Parathyroid adenoma (tissue), 2 donors: ENCODE data around the gene SPEG.

ENCODE experiments used
- H2AFZ ChIP-seq: fragments of 300-600 bp; sonication (generic); one replicate; pipeline ENCODE4 v1.7.0; 2017; ENCODE audit warnings: antibody characterized with exemption, mild to moderate bottlenecking
- H3K27ac ChIP-seq: fragments of 300-600 bp; sonication (generic); one replicate; pipeline ENCODE4 v1.7.0; 2017
- H3K27me3 ChIP-seq: fragments of 300-600 bp; sonication (generic); one replicate; pipeline ENCODE4 v1.7.0; 2017; ENCODE audit warnings: low read length; ENCODE audit not compliant: control insufficient read depth, insufficient read depth
- H3K36me3 ChIP-seq: fragments of 300-600 bp; sonication (generic); one replicate; pipeline ENCODE4 v1.7.0; 2017; ENCODE audit warnings: low read length; ENCODE audit not compliant: control insufficient read depth, insufficient read depth
- H3K4me1 ChIP-seq: fragments of 300-600 bp; sonication (generic); one replicate; pipeline ENCODE4 v1.7.0; 2017; ENCODE audit warnings: control low read depth
- H3K4me2 ChIP-seq: fragments of 300-600 bp; sonication (generic); one replicate; pipeline ENCODE4 v1.7.0; 2017; ENCODE audit warnings: low read length
- H3K4me3 ChIP-seq: fragments of 300-600 bp; sonication (generic); one replicate; pipeline ENCODE4 v1.7.0; 2017; ENCODE audit warnings: low read depth, low read length
- H3K79me2 ChIP-seq: fragments of 300-600 bp; sonication (generic); one replicate; pipeline ENCODE4 v1.7.0; 2017; ENCODE audit warnings: control low read depth
- H3K9ac ChIP-seq: fragments of 300-600 bp; sonication (generic); one replicate; pipeline ENCODE4 v1.7.0; 2017; ENCODE audit warnings: mild to moderate bottlenecking
- H3K9me3 ChIP-seq: fragments of 300-600 bp; sonication (generic); one replicate; pipeline ENCODE4 v1.7.0; 2017; ENCODE audit warnings: low read length; ENCODE audit not compliant: control insufficient read depth
- TF ChIP-seq, protein P1 (sequence below): fragments of 300-600 bp; sonication (generic); IDR thresholded peaks from one replicate; pipeline ENCODE4 v1.7.0; 2017; ENCODE audit warnings: antibody characterized with exemption, mild to moderate bottlenecking
- donor health status: primary hyperparathyroidism.

The SPEG gene

GRCh38 chr2:219505585-219505984, 70.9 kb downstream of the SPEG start:
- peaks cover 9% of the 10 kb centered on the region for H3K4me1 ChIP-seq
- H3K9ac ChIP-seq = no peak overlapping the region
- TF ChIP-seq, protein P1, sequence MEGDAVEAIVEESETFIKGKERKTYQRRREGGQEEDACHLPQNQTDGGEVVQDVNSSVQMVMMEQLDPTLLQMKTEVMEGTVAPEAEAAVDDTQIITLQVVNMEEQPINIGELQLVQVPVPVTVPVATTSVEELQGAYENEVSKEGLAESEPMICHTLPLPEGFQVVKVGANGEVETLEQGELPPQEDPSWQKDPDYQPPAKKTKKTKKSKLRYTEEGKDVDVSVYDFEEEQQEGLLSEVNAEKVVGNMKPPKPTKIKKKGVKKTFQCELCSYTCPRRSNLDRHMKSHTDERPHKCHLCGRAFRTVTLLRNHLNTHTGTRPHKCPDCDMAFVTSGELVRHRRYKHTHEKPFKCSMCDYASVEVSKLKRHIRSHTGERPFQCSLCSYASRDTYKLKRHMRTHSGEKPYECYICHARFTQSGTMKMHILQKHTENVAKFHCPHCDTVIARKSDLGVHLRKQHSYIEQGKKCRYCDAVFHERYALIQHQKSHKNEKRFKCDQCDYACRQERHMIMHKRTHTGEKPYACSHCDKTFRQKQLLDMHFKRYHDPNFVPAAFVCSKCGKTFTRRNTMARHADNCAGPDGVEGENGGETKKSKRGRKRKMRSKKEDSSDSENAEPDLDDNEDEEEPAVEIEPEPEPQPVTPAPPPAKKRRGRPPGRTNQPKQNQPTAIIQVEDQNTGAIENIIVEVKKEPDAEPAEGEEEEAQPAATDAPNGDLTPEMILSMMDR = no peak
- H3K9me3 ChIP-seq = no peaks in the 10 kb centered on the region
- H3K4me2 ChIP-seq = no peak overlapping the region
- no peaks in the 10 kb centered on the region for H3K79me2 ChIP-seq
- H3K27ac ChIP-seq = no peak overlapping the region
- no peak overlapping the region for H3K4me3 ChIP-seq
- peaks cover 2% of the 10 kb centered on the region for H3K27me3 ChIP-seq
- no peak overlapping the region for H2AFZ ChIP-seq
- H3K36me3 ChIP-seq = no peaks in the 10 kb centered on the region

DNA sequence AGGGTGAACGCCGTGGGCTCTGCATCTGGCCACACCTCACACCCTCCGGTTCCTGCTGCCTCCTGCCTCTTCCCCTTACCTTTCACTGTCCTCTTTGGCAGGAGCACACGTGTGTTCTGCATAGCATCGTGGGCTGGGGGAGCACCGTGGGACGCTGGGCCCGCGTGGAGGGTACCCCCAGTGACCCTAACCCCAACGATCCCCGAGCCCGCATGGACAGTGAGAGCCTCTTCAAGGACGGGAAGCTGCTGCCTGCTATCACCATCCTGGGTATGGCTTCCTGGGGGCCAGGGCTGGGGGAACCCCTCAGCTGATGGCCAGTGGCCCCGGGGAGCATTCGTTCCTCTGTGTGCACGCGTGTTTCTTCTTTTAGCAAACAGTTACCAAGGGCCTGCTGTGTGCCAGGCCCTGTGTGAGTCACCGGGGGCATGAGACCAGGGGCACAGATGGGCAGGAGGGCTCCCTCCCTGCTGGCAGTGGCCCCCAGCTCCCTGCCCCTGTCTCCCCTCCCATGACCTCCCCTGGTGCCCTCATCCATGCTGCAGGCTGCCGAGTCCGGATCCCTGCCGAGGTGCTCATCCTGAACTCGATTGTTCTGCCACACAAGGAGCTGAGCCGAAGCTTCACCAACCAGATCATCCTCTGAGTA, 71.6 kb downstream of the SPEG start:
- no peak overlapping the region for H2AFZ ChIP-seq
- H3K4me1 ChIP-seq = peaks cover 8% of the 10 kb centered on the region
- TF ChIP-seq, protein P1 = no peak
- H3K9ac ChIP-seq = no peak overlapping the region
- no peak overlapping the region for H3K4me2 ChIP-seq
- peaks cover 6% of the 10 kb centered on the region for H3K27me3 ChIP-seq
- H3K9me3 ChIP-seq = no peaks in the 10 kb centered on the region
- H3K4me3 ChIP-seq = no peak overlapping the region
- no peaks in the 10 kb centered on the region for H3K36me3 ChIP-seq
- no peak overlapping the region for H3K27ac ChIP-seq
- H3K79me2 ChIP-seq = no peaks in the 10 kb centered on the region

GRCh38 chr2:219506802-219507526, 72.3 kb downstream of the SPEG start:
- no peak overlapping the region for H2AFZ ChIP-seq
- H3K36me3 ChIP-seq = no peaks in the 10 kb centered on the region
- no peaks in the 10 kb centered on the region for H3K9me3 ChIP-seq
- TF ChIP-seq, protein P1 = no peak
- H3K27me3 ChIP-seq = peaks cover 6% of the 10 kb centered on the region
- H3K9ac ChIP-seq = no peak overlapping the region
- H3K27ac ChIP-seq = no peak overlapping the region
- H3K4me1 ChIP-seq = peaks cover 8% of the 10 kb centered on the region
- H3K4me2 ChIP-seq = no peak overlapping the region
- H3K79me2 ChIP-seq = no peaks in the 10 kb centered on the region
- no peak overlapping the region for H3K4me3 ChIP-seq

DNA sequence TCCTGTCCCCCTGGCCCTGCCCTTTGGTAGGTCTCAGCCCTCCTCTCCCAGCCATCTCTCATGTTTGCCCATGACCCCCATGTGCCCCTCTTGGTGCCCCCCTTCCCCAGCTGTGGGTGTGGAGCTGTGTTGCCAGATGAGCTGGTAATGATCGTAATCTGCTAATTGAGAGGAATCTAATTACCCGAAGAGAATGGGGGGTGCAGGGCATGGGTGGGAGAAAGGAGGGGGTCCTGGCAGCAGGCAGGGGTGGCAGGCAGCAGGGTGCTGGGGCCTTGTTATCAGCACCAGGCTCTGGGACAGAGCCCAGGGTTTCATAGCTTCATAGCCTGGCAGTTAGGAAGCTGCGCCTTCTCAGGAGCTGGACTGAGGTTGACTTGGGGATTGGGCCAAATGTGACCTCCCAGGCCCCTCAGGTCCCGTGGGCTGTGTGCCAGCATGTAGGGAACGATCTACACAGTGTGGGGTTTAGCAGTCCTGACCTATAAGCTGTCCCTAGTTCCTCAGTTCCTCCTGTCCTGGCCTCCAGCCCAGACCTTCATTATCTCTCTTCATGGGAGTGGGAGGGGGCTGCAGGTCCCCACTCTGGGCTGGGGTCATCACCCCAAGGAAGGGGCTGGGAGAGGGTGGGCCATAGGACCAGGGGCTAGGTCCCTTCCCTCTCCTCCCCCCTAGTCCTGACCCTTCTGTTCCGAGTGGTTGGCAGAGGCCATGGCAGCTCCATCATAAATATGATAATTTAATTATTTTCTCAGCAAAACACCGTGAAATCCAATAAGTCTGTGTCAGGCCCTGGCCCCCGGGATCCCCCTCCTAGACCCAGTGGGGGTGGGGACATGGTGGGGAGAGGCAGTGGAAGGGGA, 73.2 kb downstream of the SPEG start:
- Histone ChIP-seq H3K4me1 (peaks cover 8% of the 10 kb centered on the region), H3K4me3 (no peak overlapping the region), H3K27me3 (peaks cover 6% of the 10 kb centered on the region), H3K9ac (no peak overlapping the region), H3K9me3 (no peaks in the 10 kb centered on the region), H2AFZ (no peak overlapping the region), H3K27ac (no peak overlapping the region), H3K4me2 (no peak overlapping the region), H3K79me2 (no peaks in the 10 kb centered on the region), H3K36me3 (no peaks in the 10 kb centered on the region)
- TF ChIP-seq, protein P1 = no peak
